Measurements from ENCODE around the gene LCE1B.

DNA sequence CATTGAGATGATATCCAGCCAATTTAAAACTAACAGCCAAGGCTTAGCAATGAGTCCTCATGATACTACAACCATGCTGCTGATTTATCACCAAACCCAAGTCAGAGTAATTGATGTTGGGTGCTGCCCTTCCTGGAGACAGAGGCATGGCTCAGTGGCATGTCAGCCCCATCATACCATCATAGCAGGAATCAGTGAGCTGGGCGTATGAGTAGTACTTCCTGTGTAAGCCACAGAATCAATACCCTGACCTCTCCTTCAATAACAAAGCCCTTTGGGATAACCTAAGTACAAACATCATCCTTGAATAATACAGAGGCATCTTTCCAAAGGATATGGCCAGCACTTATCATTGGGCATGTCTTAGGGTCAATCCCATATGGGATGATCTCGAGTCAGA lies 28.7 kb upstream of the LCE1B start:
- TF ChIP-seq, protein P1, sequence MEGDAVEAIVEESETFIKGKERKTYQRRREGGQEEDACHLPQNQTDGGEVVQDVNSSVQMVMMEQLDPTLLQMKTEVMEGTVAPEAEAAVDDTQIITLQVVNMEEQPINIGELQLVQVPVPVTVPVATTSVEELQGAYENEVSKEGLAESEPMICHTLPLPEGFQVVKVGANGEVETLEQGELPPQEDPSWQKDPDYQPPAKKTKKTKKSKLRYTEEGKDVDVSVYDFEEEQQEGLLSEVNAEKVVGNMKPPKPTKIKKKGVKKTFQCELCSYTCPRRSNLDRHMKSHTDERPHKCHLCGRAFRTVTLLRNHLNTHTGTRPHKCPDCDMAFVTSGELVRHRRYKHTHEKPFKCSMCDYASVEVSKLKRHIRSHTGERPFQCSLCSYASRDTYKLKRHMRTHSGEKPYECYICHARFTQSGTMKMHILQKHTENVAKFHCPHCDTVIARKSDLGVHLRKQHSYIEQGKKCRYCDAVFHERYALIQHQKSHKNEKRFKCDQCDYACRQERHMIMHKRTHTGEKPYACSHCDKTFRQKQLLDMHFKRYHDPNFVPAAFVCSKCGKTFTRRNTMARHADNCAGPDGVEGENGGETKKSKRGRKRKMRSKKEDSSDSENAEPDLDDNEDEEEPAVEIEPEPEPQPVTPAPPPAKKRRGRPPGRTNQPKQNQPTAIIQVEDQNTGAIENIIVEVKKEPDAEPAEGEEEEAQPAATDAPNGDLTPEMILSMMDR (IDR thresholded peaks at IDR 0.05) = no peak
- TF ChIP-seq EZH2phosphoT487 (IDR thresholded peaks at IDR 0.05) = no peak
